Activated CD8-positive, alpha-beta memory T cell treated with anti-CD3 and anti-CD28 coated beads for 1 hour (primary cell): ENCODE measurements around the gene CBX3.
A peak's percentile ranks its signal among the peaks of the same experiment; 100 is the strongest.
"Not testable (repeated sequence)": the region's sequence is repeated elsewhere in the genome, so short reads cannot be mapped to it uniquely, and the experiment has no call there.

Experiments used
- DNase-seq, 2 donors: peaks; one replicate each; pipeline ENCODE4 v3.0.0-alpha.2; 2020; ENCODE audit warnings: low read depth in 1 of 2; ENCODE audit errors: extremely low read depth in 1 of 2

Gene CBX3

GRCh38 chr7:26201247-26202018 is at the start of gene CBX3:
Gene CBX3 (plus strand): TSS chr7:26201745. CDS start chr7:26202999, 1,254 bp downstream.
- DNase-seq, result peak; percentile 61 to 75

- peak; percentile 40 to 70 for DNase-seq
Measured at GRCh38 chr7:26151953-26152781, 49.4 kb upstream of the CBX3 start, which contains the start of gene NFE2L3. Gene NFE2L3 (plus strand): TSS chr7:26152198. CDS start chr7:26152499, 301 bp downstream.

GRCh38 chr7:26152782-26153240 is 48.7 kb upstream of the CBX3 start:
- not testable (repeated sequence) for DNase-seq

DNA sequence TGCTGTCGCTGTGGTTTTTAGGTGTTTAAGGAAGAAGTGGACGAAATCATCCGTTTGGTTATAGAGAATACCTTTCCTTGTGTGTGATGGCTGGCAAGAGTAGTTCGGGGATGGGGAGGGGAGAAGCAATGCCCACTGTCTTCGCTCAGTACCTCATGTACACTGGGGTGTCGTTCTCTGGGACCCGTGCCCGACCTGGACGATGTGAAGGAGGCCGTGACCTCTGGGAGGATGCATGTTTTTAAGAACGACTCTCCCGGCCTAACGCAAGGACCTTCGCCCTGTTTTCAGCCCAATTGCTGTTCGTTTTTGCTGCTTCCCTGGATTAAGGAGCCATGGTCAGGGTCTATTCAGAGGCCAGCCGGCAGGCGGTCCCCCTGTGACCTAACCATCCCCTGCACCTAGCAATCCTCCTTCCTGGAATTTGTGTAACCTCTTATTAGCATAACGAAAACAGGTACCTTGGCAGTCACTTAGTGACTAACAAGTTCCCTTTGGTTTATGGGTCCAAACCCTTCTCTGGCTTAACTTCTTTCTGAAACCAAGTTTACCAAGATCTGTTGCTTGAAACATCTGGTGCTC is 48.2 kb upstream of the CBX3 start:
- no peak for DNase-seq

DNA sequence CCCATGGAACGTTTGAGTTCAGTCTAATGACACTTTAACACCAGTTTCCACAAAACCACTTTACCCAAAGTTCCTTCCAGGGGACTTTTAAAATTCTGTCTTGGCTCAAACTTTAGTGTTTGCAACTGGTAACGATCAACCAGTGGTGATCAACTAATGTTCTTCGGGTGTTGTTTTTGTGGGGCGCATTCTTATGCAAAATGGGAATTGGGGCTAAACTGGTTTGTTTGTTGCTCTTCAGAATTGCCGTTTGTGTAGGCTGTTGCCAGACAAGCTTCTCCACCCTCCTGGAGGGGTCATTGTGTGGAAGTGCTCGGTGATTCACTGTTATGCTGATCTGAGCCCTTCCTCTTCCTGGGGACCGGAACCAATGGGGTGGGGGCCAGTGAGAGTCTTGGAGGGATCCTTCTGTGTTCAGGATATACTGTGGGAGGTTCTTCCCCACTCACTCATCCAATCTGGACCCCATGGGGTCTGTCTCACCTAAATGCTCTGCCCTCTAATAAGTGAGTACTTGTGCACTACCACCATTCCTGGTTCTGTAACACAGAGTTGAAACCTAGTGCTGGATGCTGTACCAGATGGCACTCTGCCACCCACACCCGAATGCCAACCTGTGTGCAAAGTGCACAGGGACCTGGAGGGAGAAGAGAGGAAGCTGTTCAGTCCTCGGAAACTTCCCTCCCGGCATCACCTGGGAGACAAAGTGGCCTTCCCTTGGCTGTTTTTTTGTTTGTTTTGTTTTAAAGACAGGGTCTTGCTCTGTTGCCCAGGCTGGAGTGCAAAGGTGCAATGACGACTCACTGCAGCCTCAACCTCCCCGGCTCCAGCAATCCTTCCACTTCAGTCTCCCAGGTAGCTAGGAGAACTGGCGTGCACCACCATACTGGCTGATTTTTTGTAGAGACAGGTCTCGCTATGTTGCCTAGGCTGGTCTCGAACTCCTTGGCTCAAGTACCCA is 47.4 kb upstream of the CBX3 start:
- no peak for DNase-seq

- DNase-seq, result no peak
Measured at GRCh38 chr7:26155531-26156375, 45.8 kb upstream of the CBX3 start.

DNA sequence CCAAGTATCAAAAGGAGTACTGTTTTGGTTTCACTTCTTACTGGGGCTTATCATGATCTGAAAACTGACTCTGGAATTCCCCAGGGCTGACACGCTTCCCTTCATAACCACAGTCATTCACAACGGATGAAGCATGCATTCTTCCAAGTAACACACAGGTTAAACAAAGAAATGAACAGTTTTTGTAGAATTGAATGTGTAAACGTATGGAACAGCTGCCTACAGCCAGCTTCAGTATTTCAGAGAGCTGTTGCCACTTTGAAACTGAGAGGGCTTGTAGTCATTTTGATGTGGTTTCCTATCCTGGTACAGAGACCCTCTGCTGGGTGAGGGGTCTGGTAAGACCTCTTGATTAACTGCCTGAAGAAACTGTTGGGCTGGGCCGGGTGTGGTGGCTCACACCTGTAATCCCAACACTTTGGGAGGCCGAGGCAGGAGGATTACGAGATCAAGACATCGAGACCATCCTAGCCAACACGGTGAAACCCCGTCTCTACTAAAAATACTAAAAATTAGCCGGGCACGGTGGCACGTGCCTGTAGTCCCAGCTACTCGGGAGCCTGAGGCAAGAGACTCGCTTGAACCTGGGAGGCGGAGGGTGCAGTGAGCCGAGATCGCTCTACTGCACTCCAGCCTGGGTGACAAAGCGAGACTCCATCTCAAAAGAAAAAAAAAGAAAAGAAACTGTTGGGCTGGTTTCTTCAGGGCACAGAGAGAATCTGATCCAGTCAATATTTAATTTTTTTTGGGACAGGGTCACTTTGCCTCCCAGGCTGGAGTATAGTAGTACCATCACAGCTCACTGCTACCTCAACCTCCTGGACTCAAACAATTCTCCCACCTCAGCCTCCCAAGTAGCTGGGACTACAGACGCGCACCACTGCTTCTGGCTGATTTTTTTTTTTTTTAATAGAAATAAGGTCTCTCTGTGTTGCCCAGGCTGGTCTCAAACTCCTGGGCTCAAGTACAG is 44.8 kb upstream of the CBX3 start:
- DNase-seq, result no peak

DNA sequence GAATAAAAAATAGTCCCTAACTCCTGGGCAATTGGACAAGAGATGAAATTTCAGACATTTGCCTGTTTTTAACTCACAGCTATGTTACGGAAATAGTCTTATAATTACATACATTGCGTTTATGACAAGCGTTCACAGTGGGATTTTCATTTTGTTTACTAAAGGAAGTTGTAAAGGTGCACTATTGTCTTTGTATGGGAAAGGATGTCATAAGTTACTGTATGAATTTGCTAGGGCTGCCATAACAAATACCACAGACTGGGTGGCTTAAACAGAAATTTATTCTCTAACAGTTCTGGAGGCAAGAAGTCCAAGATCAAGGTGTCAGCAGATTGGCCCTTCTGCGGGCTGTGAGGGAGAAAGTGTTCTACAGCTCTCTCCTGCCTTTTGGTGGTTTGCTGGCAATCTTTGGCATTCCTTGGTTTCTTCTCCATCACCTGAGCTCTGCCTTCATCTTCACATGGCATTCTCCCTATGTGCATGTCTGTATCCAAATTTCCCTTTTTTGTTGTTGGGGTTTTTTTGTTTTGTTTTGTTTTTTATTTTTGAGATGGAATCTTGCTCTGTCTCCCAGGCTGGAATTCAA is 43.9 kb upstream of the CBX3 start:
- no peak for DNase-seq

DNA sequence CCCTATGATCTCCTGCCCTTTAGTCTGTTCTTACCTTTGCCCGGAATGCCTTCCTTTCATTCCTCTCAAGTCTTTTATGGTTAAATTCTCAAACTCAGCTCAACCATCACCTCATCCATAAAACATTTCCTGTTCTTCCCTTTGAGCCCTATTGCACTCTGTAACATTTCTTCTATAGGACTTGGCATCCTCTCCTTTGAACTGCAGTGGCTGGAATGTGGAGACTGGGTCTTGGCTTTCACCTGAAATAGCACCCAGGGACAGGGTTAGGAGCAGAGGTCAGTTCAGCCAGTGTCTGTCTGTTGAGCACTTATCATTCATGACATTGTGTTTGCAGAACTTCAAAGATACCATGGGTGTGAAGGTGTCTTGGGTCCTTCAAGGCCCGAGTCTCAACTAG is 42.3 kb upstream of the CBX3 start:
- no peak for DNase-seq

DNA sequence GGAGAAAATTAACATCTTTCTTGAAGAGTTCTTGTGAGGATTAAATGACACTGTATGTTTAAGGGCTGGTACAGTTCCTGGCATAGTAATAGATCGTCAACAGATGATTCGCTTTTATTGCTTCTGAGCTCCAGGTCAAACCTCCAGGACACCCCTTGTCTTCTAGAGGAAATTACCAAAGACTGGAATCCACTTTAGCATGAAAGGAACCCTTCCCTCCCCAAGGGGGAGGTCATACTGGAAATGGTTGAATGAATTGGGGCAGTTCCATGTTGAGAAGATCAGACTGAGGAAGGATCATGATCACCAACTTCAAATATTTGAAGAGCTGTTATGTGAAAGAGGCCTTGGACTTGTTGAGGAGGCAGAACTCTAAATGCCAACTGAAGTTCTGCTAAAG is 40.6 kb upstream of the CBX3 start:
- no peak for DNase-seq

- no peak for DNase-seq
Measured at GRCh38 chr7:26162431-26162830, 39.1 kb upstream of the CBX3 start.

GRCh38 chr7:26163804-26164203 is 37.7 kb upstream of the CBX3 start:
- not testable (repeated sequence) for DNase-seq

DNA sequence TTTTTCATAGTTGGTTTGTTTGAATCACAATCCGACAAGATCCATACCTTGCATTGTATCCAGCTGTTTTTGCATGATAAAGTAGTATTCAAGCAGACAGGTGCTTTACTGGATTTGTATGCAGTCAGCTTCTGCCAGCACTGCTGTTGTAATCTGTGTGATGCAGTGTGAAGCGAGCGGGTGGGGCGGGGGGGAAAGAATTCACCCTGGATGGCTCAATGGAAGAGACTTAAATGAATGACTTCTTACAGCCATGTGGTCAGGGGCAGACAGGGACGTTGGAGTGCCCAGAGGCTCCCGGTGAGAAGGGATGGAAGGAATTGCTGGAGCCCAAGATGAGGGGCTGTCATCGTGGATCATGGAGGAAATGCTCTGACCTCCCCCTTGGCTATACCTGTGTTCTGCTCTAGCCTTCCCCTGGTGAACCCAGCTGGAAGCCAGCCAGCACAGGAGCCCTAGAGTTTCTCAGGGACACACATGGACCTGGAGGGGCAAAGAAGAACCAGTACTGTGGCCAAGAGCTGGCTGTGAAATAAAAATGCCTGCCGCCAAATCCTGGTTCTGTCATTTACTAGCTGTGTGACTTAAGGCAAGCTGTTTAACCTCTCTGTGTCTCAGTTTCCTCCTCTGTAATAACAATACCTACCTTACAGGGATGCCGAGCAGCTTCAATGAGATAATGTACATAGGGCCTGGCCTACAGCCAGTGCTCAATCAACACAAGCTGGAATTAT is 35.4 kb upstream of the CBX3 start:
- DNase-seq, result no peak

DNA sequence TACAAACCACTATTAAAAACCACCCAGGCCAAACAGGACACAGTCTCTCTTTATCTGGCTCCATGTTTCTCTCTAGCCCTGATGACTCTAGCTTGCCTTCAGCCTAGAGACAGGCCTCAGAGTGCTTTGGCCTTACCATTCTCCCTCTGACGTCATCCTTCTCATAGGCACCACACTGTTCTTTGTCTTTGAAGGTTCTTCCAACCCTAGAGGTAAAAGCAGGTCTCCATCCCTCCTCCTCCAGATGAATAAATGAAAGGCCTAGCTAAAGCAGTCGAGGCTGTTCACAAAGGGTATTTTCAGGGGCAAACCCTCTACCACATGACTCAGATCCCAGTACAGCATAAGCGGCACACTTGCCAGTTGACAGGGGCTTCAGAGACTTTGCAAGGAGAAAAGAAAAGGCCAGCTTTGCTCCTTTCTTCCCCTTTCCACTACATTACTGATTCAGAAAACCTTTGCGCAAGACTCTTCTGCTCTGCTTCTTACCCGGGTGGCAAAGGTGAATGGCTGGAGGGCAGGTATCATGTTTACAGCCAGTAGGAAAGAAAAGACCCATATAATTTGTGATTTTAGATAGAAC is 34.8 kb upstream of the CBX3 start:
- no peak for DNase-seq

DNA sequence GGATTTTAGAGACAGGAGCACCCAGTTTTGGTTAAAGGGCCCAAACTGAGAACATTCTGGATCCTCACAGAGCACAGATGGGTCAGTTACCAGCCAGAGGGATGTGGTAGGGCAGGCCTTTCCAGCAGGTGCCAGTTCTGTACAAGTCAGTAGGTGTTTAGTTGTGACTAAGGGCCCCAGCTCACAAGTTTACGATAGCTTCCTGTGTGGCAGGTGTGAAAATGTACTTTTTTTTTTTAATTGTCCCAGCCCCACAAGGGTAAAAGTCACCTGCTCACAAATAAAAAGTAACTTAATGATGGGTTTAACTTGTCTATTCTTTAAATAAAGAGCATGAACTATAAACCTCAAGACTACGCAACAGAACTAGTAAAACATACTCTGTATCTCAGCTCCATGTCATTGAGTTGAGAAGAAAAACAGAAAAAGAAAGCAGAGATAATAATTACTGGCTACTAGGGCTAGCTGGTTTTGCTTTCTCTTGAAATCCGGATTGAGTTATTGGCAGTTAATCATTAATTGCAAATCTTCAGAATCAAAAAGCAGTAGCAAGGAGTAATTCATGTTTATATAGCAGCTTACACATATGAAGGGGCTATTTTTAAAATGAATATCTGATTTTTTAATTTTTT is 34.1 kb upstream of the CBX3 start:
- DNase-seq, result no peak

DNA sequence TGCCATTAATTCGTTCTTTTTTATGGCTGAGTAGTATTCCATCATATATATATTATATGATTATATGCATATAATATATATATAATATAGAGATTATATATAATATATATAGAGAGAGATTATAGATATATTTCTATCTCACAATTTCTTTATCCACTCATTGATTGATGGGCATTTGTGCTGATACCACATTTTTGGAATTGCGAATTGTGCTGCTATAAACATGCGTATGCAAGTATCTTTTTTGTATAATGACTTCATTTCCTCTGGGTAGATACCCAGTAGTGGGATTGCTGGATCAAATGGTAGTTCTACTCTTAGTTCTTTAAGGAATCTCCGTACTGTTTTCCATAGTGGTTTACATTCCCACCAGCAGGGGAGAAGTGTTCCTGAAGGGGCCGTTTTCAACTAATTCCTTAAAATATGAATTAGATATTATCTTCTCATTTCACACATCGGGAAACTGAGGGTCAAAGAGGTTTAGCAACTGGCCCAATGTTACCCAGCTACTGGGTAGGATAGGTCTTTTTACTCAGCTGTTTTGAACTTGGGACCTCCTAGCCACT is 33.0 kb upstream of the CBX3 start:
- DNase-seq, result no peak
